Memory B cell (primary cell): ENCODE results near the gene WDR12.
"Not testable (repeated sequence)": the region's sequence is repeated elsewhere in the genome, so short reads cannot be mapped to it uniquely, and the experiment has no call there.

Experiments
- ATAC-seq: fragments of 150-1000 bp; cut with Tn5 transposase; 2 replicates; pipeline ENCODE4 v1.10.0; 2021; ENCODE audit warnings: low read depth, mild to moderate bottlenecking, moderate library complexity
- DNase-seq, 2 donors: peaks; one replicate each; pipeline ENCODE4 v3.0.0; 2022; ENCODE audit warnings: low spot score in 2 of 2
- H3K27ac Mint-ChIP-seq: one replicate; pipeline ENCODE4 v1.8.0; 2022; ENCODE audit warnings: mild to moderate bottlenecking, moderate library complexity, mixed read lengths
- H3K27me3 Mint-ChIP-seq: one replicate; pipeline ENCODE4 v1.8.0; 2022; ENCODE audit warnings: mixed read lengths
- H3K36me3 Mint-ChIP-seq: one replicate; pipeline ENCODE4 v1.8.0; 2022; ENCODE audit warnings: mild to moderate bottlenecking, mixed read lengths
- H3K4me1 Mint-ChIP-seq: one replicate; pipeline ENCODE4 v1.8.0; 2022; ENCODE audit warnings: mixed read lengths
- H3K4me3 Mint-ChIP-seq: one replicate; pipeline ENCODE4 v1.8.0; 2022; ENCODE audit warnings: mild to moderate bottlenecking, moderate library complexity, mixed read lengths
- H3K9me3 Mint-ChIP-seq: one replicate; pipeline ENCODE4 v1.8.0; 2022; ENCODE audit warnings: mixed read lengths

The WDR12 gene

GRCh38 chr2:202912342-202913201 is 1.1 kb upstream of the WDR12 start:
- Mint-ChIP-seq H3K27ac (peak overlapping the region; percentile 94), H3K4me3 (peak overlapping the region; percentile 99)
- not testable (repeated sequence) for H3K9me3 Mint-ChIP-seq, H3K27me3 Mint-ChIP-seq, H3K4me1 Mint-ChIP-seq, H3K36me3 Mint-ChIP-seq
- peak; percentile 47 for ATAC-seq
- peak; percentile 16 to 43 for DNase-seq

DNA sequence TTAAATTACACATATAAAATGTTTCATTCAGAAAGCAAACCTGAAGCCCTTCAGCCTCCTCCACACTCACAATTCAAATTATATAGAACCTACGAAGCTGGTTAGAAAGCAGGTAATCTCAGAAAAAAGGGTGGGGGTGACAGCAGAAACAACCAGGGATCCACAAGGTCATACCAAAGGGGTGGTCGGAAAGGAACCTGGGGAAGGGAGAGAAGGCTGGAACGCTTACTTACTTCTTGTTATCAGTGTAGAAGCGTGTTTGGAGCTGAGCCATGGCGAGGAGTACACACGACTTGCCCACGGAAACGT is 316 bp downstream of the WDR12 start:
- H3K27me3 Mint-ChIP-seq, result no peaks in the 10 kb centered on the region
- H3K27ac Mint-ChIP-seq, result peak overlapping the region; percentile 94
- ATAC-seq (no peak), DNase-seq (no peak)
- H3K36me3 Mint-ChIP-seq, result peaks cover 4% of the 10 kb centered on the region
- peak overlapping the region; percentile 99 for H3K4me3 Mint-ChIP-seq
- H3K9me3 Mint-ChIP-seq, result no peaks in the 10 kb centered on the region
- H3K4me1 Mint-ChIP-seq, result peaks cover 8% of the 10 kb centered on the region

DNA sequence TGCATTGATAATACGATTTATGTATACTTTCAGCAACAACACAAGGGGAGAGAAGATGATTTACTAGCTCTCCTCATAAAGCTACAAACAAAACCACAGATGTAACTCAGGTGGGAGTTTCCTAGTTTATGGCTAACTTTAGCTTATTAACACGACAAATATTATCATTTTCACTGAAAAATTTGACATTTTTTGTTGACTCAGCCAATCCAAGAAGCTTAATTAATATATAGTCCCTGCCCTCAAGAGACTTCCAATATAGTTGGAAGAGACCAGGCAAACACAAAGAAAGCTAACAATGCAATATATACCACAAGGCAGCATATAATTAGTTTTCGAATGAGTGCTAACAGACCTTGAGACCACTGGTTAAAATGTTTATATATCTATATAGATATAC is 775 bp downstream of the WDR12 start:
- no peak for ATAC-seq
- H3K4me3 Mint-ChIP-seq, result peak overlapping the region; percentile 49
- no peak for DNase-seq
- H3K36me3 Mint-ChIP-seq, result peaks cover 5% of the 10 kb centered on the region
- peaks cover 8% of the 10 kb centered on the region for H3K4me1 Mint-ChIP-seq
- H3K27ac Mint-ChIP-seq, result no peak overlapping the region
- no peaks in the 10 kb centered on the region for H3K27me3 Mint-ChIP-seq
- H3K9me3 Mint-ChIP-seq, result peaks cover under 1% of the 10 kb centered on the region

GRCh38 chr2:202910250-202910649 is 1.2 kb downstream of the WDR12 start:
- not testable (repeated sequence) for H3K36me3 Mint-ChIP-seq, DNase-seq, H3K9me3 Mint-ChIP-seq, H3K27me3 Mint-ChIP-seq, H3K4me1 Mint-ChIP-seq, H3K27ac Mint-ChIP-seq, ATAC-seq
- peak overlapping the region; percentile 5 for H3K4me3 Mint-ChIP-seq

GRCh38 chr2:202909394-202910192 is 1.9 kb downstream of the WDR12 start:
- Mint-ChIP-seq H3K9me3 (peaks cover 4% of the 10 kb centered on the region), H3K36me3 (peaks cover 10% of the 10 kb centered on the region), H3K4me3 (peak overlapping the region; percentile 24), H3K27me3 (no peaks in the 10 kb centered on the region), H3K4me1 (peaks cover 8% of the 10 kb centered on the region), H3K27ac (no peak overlapping the region)
- DNase-seq, result no peak
- no peak for ATAC-seq

DNA sequence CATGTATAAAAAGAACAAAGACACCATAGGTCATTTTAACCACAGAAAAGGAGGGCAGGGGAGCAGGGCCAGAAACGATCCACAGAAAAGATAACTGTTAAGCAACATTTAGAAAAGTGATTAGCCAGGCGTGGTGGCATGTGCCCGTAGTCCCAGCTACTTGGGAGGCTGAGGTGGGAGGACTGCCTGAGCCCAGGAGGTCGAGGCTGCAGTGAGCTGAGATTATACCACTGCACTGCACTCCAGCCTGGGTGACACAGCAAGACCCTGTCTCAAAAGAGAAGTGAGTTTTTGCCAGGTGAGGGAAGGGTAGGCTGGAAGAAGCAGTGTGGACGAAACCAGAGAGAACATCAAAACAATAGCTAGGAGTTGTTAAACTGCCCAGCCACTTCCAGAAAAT is 3.3 kb downstream of the WDR12 start:
- peaks cover 5% of the 10 kb centered on the region for H3K9me3 Mint-ChIP-seq
- ATAC-seq (no peak), DNase-seq (no peak)
- no peak overlapping the region for H3K27ac Mint-ChIP-seq
- no peak overlapping the region for H3K4me3 Mint-ChIP-seq
- H3K4me1 Mint-ChIP-seq, result peaks cover 10% of the 10 kb centered on the region
- no peaks in the 10 kb centered on the region for H3K27me3 Mint-ChIP-seq
- peaks cover 19% of the 10 kb centered on the region for H3K36me3 Mint-ChIP-seq

- not testable (repeated sequence) for H3K4me1 Mint-ChIP-seq, H3K9me3 Mint-ChIP-seq, DNase-seq, H3K27ac Mint-ChIP-seq, H3K4me3 Mint-ChIP-seq, ATAC-seq, H3K27me3 Mint-ChIP-seq
- peaks cover 22% of the 10 kb centered on the region for H3K36me3 Mint-ChIP-seq
Observed at GRCh38 chr2:202905507-202905906, 6.0 kb downstream of the WDR12 start.

- peaks cover 21% of the 10 kb centered on the region for H3K36me3 Mint-ChIP-seq
Observed at GRCh38 chr2:202885190-202885589, 26.3 kb downstream of the WDR12 start.

DNA sequence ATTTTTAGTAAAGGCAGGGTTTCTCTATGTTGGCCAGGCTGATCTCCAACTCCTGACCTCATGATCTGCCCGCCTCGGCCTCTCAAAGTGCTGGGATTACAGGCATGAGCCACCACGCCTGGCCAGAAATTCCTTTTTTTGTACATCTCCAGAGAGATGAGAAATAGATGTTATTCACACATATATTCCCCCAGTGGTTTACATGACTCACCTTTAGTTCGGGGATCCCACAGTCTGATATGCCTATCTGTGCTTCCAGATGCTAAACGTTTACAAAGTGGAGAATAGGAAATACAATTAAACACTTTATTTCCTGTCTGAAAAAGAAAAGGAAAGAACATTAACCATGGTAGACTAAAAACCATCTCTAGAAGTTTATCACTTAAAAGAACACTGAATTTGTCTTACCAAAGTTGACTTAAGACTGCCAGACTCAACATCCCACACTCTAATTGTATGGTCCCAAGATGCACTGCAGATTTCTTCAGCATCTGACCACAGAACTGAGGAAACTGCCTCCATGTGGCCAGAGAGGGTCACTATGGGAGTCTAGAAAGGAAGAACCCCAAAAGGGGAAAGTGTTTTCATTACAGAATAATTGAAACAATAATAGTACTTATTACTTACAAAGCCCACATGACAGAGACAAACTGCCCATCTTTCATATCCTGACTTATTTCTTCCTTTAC is 27.3 kb downstream of the WDR12 start:
- Mint-ChIP-seq H3K27ac (no peak overlapping the region), H3K4me3 (no peak overlapping the region), H3K36me3 (peaks cover 20% of the 10 kb centered on the region), H3K27me3 (no peaks in the 10 kb centered on the region), H3K4me1 (no peaks in the 10 kb centered on the region), H3K9me3 (no peaks in the 10 kb centered on the region)
- ATAC-seq (no peak), DNase-seq (no peak)

More at GRCh38 chr2:202885190-202885589, 26.3 kb downstream of the WDR12 start:
- Mint-ChIP-seq H3K27ac (no peak overlapping the region), H3K4me1 (no peaks in the 10 kb centered on the region), H3K4me3 (no peak overlapping the region), H3K9me3 (no peaks in the 10 kb centered on the region), H3K27me3 (no peaks in the 10 kb centered on the region)
- no peak for ATAC-seq
- no peak for DNase-seq

DNA sequence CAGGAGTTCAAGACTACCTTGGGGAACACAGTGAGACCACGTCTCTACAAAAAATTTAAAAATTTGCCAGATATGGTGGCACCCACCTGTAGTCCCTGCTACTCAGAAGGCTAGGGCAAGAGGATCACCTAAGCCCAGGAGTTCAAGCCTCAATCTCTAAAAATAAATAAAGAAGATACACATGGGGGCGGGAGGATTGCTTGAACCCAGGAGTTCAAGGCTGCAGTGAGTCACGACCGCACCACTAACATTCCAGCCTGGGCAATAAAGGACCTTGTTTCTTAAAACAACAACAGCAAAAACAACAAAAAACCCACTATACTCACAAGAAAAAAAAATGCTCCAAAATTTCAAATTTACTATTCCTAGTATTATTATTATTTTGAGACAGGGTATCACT is 29.9 kb downstream of the WDR12 start:
- ATAC-seq (no peak), DNase-seq (no peak)
- peaks cover 15% of the 10 kb centered on the region for H3K36me3 Mint-ChIP-seq
- H3K27ac Mint-ChIP-seq, result no peak overlapping the region
- no peaks in the 10 kb centered on the region for H3K27me3 Mint-ChIP-seq
- no peaks in the 10 kb centered on the region for H3K4me1 Mint-ChIP-seq
- H3K9me3 Mint-ChIP-seq, result no peaks in the 10 kb centered on the region
- H3K4me3 Mint-ChIP-seq, result no peak overlapping the region

- Mint-ChIP-seq H3K27me3 (no peaks in the 10 kb centered on the region), H3K27ac (no peak overlapping the region)
Observed at GRCh38 chr2:202877699-202878098, 33.8 kb downstream of the WDR12 start.

DNA sequence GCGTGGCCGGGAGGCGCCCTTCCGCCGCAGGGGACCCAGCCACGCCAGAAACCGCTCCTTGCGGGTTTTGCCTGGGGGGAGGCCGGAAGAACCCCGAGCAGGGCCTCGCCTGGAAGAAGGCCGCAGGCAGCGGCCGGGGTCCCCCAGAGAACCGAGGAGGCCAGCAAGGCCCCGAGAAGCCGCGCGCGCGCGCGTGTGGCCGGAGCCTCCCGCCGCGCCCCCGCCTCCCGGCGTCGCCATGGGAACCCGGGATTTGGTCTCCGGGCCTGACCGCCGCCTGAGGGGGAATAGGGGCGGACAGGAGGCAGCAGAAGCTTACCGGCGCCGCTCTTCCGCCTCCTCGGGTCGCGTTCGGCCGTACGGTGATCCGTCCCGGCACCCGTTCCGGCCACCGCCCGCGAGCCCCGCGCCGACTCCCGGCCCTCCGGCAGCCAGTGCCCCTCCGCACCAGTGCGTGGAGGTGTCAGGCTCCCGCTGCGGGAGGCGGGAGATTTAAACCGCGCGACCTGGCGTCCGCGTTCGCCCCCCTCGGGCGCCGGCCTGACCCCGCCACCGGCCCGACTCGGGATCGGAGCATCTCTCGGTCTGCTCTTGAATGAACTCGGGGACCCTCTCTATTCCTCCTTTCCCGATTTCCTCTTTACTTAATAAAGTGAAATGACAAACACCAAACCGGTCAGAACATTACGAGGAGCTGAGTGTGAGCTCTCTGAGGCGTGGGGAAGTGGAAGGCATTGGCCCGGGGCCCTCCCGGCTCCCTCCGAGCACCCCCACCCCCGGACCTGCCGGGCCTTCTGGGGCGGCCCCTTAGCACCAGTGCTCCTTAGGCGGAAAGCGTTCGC is 40.0 kb downstream of the WDR12 start, which contains the start of gene ICA1L:
TSS of gene ICA1L (minus strand) at position 467 of the 842 bp plus-strand sequence. CDS start 42,757 bp downstream, outside the sequence.
- no peaks in the 10 kb centered on the region for H3K27me3 Mint-ChIP-seq
- peak; percentile 40 to 53 for DNase-seq
- no peaks in the 10 kb centered on the region for H3K36me3 Mint-ChIP-seq

More at GRCh38 chr2:202877699-202878098, 33.8 kb downstream of the WDR12 start:
- H3K9me3 Mint-ChIP-seq, result no peaks in the 10 kb centered on the region
- peaks cover 2% of the 10 kb centered on the region for H3K4me1 Mint-ChIP-seq
- ATAC-seq (no peak), DNase-seq (no peak)
- peaks cover 4% of the 10 kb centered on the region for H3K36me3 Mint-ChIP-seq
- no peak overlapping the region for H3K4me3 Mint-ChIP-seq

More for the DNA sequence above, 40.0 kb downstream of the WDR12 start, which contains the start of gene ICA1L:
- Mint-ChIP-seq H3K4me3 (peak within 1 kb of the TSS; percentile 88), H3K27ac (peak within 1 kb of the TSS; percentile 81), H3K9me3 (no peaks in the 10 kb centered on the region), H3K4me1 (peaks cover 5% of the 10 kb centered on the region)
- peak; percentile 43 for ATAC-seq
